Stimulated activated CD8-positive, alpha-beta memory T cell treated with anti-CD3 and anti-CD28 coated beads, Interleukin-2, amount 100 ng/mL, for 1 hour (primary cell): ENCODE results near the gene SETX.

Experiments used
- DNase-seq, 2 donors: peaks; one replicate each; pipeline ENCODE4 v3.0.0-alpha.2; 2020; ENCODE audit warnings: low read depth in 2 of 2

The SETX gene

DNA sequence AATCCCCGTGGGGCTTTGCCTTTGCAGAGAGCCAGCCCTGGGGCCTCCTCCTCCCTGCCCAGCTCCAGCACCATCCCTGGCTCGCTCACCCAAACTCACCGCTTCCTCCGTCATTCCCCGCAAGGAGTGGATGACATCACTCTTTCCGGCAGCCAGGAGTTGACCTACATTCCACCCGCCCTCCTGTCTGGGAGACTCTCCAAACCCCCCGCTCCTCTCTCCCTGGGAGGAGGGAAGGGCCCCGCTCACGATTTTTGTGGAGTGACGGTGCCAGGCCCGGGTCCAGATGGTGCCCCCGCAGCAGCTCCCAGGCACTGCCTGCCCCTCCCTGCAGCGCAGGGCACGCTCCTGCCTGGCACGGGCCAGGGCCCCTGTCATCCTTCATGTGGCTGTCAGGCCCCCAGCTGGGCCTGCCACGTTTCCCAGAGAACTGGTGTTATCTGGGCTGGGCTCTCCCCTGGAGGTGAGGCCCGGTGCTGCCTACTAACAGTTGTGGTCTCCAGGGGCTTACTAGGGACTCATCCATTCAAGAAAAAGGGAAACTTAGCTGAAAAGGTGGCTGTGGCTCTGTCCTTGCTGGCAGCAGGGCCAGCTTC, 140.7 kb downstream of the SETX start:
- no peak for DNase-seq

DNA sequence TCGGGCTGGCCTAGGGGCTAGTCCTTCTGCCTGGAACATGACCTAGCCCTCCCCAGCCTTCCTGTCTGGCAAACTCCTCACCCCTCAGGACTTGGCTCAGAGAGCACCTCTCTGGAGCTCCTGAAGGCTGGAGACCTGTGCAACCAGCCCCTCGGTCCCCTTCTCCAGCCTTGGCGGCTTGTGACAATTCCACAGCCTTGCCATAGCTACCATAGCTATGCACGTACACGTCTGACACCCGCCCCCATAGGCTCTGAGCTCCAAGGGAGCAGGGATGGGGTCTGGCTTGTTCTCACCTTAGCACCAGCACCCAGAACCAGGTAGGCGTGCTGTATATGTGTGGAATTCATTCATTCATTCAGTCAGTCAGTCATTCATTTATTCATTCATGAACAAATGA, 143.2 kb downstream of the SETX start:
- no peak for DNase-seq
